ENCODE results near the gene TBC1D13. TPM values are rescaled to one million over a fixed set of nuclear protein-coding genes. Genes with fewer than 3 reads are reported as not detected.

The TBC1D13 gene
- total RNA-seq, 1 donor from 2014 or later, result 25.6 TPM

DNA sequence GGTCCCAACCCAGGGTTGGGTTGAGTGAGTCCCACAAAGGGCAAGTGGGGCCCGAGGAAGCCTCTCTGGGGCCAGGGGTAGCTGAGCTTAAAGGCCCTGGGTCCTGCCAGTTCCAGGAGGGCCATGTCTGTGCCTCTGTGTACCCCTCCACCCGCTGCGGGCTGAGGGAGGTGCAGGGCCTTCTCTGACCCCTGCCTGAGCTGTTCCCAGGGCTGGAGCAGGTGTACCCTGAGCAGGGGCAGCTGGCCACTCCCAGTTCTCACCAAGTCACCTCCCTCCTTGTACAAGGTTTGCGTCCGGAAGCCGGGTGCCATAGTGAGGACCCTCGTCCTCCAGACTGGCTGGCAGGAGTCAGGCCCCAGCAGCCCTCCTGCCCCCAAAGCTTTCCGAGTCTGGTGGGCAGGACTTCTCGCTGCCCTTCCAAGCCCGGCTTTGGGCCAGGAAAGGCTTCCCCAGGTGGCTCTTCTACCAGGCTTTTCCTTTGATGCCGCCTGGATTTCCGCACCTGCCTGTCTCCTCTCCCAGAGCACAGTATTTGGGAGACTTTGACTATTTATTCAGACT lies 22.1 kb downstream of the TBC1D13 start:
- peak in 1 of 2 donors; percentile 19 for ATAC-seq
- H3K4me3 ChIP-seq, result no peak overlapping the region
- peaks cover 48% of the 10 kb centered on the region for H3K36me3 ChIP-seq
- DNase-seq, result no peak
- TF ChIP-seq, protein P1, sequence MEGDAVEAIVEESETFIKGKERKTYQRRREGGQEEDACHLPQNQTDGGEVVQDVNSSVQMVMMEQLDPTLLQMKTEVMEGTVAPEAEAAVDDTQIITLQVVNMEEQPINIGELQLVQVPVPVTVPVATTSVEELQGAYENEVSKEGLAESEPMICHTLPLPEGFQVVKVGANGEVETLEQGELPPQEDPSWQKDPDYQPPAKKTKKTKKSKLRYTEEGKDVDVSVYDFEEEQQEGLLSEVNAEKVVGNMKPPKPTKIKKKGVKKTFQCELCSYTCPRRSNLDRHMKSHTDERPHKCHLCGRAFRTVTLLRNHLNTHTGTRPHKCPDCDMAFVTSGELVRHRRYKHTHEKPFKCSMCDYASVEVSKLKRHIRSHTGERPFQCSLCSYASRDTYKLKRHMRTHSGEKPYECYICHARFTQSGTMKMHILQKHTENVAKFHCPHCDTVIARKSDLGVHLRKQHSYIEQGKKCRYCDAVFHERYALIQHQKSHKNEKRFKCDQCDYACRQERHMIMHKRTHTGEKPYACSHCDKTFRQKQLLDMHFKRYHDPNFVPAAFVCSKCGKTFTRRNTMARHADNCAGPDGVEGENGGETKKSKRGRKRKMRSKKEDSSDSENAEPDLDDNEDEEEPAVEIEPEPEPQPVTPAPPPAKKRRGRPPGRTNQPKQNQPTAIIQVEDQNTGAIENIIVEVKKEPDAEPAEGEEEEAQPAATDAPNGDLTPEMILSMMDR (IDR thresholded peaks at IDR 0.05), result no peak
- no peak overlapping the region for H3K27ac ChIP-seq
- no peaks in the 10 kb centered on the region for H3K4me1 ChIP-seq
- H3K27me3 ChIP-seq (ENCODE audit: low read depth), result no peaks in the 10 kb centered on the region
- H3K9me3 ChIP-seq, result no peaks in the 10 kb centered on the region
- intact Hi-C loops (cut with DNase I), result no loop called here

DNA sequence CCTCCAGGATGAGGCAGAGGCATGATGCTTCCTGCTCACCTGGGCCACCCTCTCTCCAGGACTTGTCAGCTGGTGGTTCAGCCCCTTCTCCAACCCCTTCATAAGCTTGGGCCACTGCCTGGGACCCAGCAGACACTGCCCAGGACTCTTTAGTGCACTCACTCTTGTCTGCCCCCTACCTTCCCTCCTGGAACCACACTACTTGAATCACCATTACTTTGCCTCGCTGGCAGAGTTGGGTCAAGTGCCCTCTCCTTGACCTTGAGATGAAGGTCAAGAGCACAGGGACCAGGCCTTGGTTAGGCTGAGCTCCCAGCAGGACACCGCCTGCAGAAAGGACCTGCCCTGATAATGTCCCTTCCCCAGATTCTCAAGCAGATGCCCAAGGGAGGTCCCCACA lies 22.8 kb downstream of the TBC1D13 start:
- no peak overlapping the region for H3K27ac ChIP-seq
- ATAC-seq, result no peak
- DNase-seq, result no peak
- H3K4me1 ChIP-seq, result no peaks in the 10 kb centered on the region
- intact Hi-C loops (cut with DNase I), result no loop called here
- peaks cover 41% of the 10 kb centered on the region for H3K36me3 ChIP-seq
- H3K4me3 ChIP-seq, result no peak overlapping the region
- TF ChIP-seq, protein P1 (IDR thresholded peaks at IDR 0.05), result no peak
- H3K9me3 ChIP-seq, result no peaks in the 10 kb centered on the region
- no peaks in the 10 kb centered on the region for H3K27me3 ChIP-seq (ENCODE audit: low read depth)

DNA sequence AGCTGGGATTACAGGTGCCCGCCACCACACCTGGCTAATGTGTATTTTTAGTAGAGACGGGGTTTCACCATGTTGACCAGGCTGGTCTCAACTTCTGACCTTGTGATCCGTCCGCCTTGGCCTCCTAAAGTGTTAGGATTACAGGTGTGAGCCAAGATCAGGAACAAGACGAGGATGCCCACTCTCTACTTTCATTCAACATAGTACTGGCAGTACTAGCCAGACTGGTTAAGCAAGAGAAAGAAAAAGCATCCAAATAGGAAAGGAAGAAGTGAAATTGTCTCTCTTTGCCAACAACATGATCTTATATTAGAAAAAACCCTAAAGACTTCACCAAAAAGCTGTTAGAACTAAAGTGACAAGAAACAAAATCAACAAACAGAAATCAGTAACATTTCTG lies 23.8 kb downstream of the TBC1D13 start:
- intact Hi-C loops (cut with DNase I), result no loop called here

DNA sequence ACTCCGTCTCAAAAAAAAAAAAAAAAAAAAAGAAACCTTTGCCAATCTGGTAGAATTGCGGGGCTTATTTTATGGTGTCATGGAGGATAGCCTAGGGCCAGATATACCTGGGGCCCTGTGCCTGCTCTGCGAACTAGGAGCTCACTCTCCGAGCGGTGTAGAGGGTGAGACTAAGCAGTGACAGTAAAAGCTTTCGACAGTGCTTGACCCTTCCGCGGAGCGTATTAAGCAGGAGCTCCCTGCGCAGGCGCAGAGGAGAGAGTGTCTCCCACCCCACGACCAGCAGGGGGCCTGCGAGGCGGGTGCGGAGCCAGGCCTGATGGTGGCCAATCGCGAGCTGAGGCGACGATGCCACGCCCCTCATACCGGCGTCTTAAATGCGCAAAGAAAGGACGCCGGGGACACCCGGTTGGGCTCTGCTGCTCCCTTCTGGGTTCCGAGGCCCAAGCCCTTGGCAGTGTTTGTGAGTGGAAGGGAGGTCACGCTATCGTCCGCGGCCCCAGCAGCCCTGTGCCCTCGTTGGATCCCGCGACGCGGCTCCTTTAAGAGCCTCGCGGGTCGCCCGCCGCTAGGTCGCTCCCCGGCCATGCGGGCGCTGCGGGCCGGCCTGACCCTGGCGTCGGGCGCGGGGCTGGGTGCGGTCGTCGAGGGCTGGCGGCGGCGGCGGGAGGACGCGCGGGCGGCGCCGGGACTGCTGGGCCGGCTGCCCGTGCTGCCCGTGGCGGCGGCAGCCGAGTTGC lies 31.2 kb downstream of the TBC1D13 start, which contains the start of gene ENDOG:
Gene ENDOG (plus strand): TSS at position 402 of the 740 bp plus-strand sequence. CDS start 185 bp downstream, at position 587.
- intact Hi-C loops (cut with DNase I), result no loop called here
- ATAC-seq (peak; percentile 98 to 99), DNase-seq (peak; percentile 98)
- TF ChIP-seq, protein P1 (IDR thresholded peaks at IDR 0.05), result peak; percentile 94
- H3K9me3 ChIP-seq, result no peaks in the 10 kb centered on the region
- H3K4me1 ChIP-seq, result peaks cover 13% of the 10 kb centered on the region
- H3K27ac ChIP-seq, result peak within 1 kb of the TSS; percentile 89
- peak within 1 kb of the TSS; percentile 75 for H3K4me3 ChIP-seq
- H3K36me3 ChIP-seq, result peaks cover 26% of the 10 kb centered on the region
- no peaks in the 10 kb centered on the region for H3K27me3 ChIP-seq (ENCODE audit: low read depth)

More for the DNA sequence above, 23.8 kb downstream of the TBC1D13 start:
- Histone ChIP-seq H3K4me1 (no peaks in the 10 kb centered on the region), H3K4me3 (no peak overlapping the region), H3K27me3 (ENCODE audit: low read depth) (no peaks in the 10 kb centered on the region), H3K27ac (no peak overlapping the region), H3K9me3 (no peaks in the 10 kb centered on the region), H3K36me3 (peaks cover 30% of the 10 kb centered on the region)
- DNase-seq, result no peak
- ATAC-seq, result no peak
- TF ChIP-seq, protein P1 (IDR thresholded peaks at IDR 0.05), result no peak

DNA sequence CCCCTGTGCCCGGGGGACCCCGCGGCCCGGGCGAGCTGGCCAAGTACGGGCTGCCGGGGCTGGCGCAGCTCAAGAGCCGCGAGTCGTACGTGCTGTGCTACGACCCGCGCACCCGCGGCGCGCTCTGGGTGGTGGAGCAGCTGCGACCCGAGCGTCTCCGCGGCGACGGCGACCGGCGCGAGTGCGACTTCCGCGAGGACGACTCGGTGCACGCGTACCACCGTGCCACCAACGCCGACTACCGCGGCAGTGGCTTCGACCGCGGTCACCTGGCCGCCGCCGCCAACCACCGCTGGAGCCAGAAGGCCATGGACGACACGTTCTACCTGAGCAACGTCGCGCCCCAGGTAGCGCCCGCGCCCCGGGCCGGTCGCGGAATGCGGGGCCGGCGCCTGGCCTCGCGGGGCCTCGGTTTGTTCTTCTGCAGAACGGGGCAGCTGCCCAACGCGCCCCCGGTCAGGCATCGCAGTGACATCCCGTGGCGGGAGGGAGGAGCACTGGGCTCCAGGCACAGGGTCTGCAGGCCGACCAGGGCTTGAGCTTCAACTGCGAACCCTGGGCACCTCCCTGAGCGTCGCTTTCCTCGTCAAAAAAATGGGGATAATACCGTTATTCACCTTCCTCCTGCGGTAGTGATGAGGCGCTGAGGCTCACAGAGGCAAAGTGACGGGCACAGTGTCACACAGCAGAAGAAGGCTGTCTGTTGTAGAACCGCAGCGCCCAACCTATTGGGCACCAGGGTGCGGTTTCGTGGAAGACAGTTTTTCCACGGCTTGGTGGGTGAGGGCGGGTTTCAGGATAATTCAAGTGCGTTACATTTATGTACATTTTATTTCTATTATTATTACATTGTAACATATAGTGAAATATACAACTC lies 32.0 kb downstream of the TBC1D13 start:
- Histone ChIP-seq H3K27me3 (ENCODE audit: low read depth) (no peaks in the 10 kb centered on the region), H3K27ac (peak overlapping the region; percentile 89), H3K4me1 (peaks cover 13% of the 10 kb centered on the region), H3K4me3 (peak overlapping the region; percentile 75), H3K9me3 (no peaks in the 10 kb centered on the region), H3K36me3 (peaks cover 34% of the 10 kb centered on the region)
- TF ChIP-seq, protein P1 (IDR thresholded peaks at IDR 0.05), result peak; percentile 7
- DNase-seq, result peak; percentile 71
- intact Hi-C loops (cut with DNase I), result no loop called here
- peak; percentile 18 for ATAC-seq
